Skeletal muscle tissue (tissue), 4 donors: ENCODE data around the gene WDR64. TPM values are rescaled to one million over a fixed set of nuclear protein-coding genes. Genes with fewer than 3 reads are reported as not detected.

Experiments
- H3K27ac ChIP-seq: one replicate; pipeline ENCODE4 v1.7.0; 2013; ENCODE audit warnings: mild to moderate bottlenecking, low read depth, low read length, inconsistent platforms
- H3K27me3 ChIP-seq, 3 donors: one replicate each; pipeline ENCODE4 v1.7.0; 2013; ENCODE audit warnings: low read length in 3 of 3; ENCODE audit not compliant: control insufficient read depth in 3 of 3, insufficient read depth in 3 of 3
- H3K36me3 ChIP-seq, 3 donors: one replicate each; pipeline ENCODE4 v1.7.0; 2013; ENCODE audit warnings: low read length in 3 of 3; ENCODE audit not compliant: control insufficient read depth in 3 of 3, insufficient read depth in 3 of 3
- H3K4me1 ChIP-seq, 3 donors: one replicate each; pipeline ENCODE4 v1.7.0; 2013; ENCODE audit warnings: low read length in 3 of 3, mild to moderate bottlenecking in 3 of 3; ENCODE audit not compliant: control insufficient read depth in 3 of 3, insufficient read depth in 3 of 3
- H3K4me3 ChIP-seq, 3 donors: one replicate each; pipeline ENCODE4 v1.7.0; 2013; ENCODE audit warnings: low read length in 3 of 3
- H3K9ac ChIP-seq, 3 donors: one replicate each; pipeline ENCODE4 v1.7.0; 2013; ENCODE audit warnings: low read length in 3 of 3, mild to moderate bottlenecking in 3 of 3, moderate library complexity in 2 of 3, low read depth in 1 of 3
- H3K9me3 ChIP-seq, 3 donors: one replicate each; pipeline ENCODE4 v1.7.0; 2013; ENCODE audit warnings: low read length in 3 of 3; ENCODE audit not compliant: control insufficient read depth in 3 of 3
- total RNA-seq: library from RNA; depleted of rRNA; stranded (reverse); fragments of >200 nt; gene quantifications from one replicate; pipeline ENCODE4 v1.2.3, GENCODE V29; 2014
- donor health status: Osteomylitis.

The WDR64 gene
- total RNA-seq, 1 donor from 2014 or later = not detected

- H3K36me3 ChIP-seq = no peaks in the 10 kb centered on the region
- H3K9me3 ChIP-seq = no peaks in the 10 kb centered on the region
- H3K9ac ChIP-seq = no peak overlapping the region
- no peak overlapping the region for H3K4me3 ChIP-seq
- H3K27me3 ChIP-seq = no peaks in the 10 kb centered on the region
- H3K27ac ChIP-seq = no peak overlapping the region
- H3K4me1 ChIP-seq = no peaks in the 10 kb centered on the region
Measured at GRCh38 chr1:241630476-241630875, 21.6 kb upstream of the WDR64 start.

- Histone ChIP-seq H3K36me3 (no peaks in the 10 kb centered on the region), H3K4me3 (no peak overlapping the region), H3K27ac (no peak overlapping the region), H3K9ac (no peak overlapping the region), H3K4me1 (no peaks in the 10 kb centered on the region), H3K27me3 (no peaks in the 10 kb centered on the region), H3K9me3 (no peaks in the 10 kb centered on the region)
Measured at GRCh38 chr1:241630899-241631298, 21.2 kb upstream of the WDR64 start.

- no peak overlapping the region for H3K9ac ChIP-seq
- no peaks in the 10 kb centered on the region for H3K36me3 ChIP-seq
- no peaks in the 10 kb centered on the region for H3K9me3 ChIP-seq
- no peaks in the 10 kb centered on the region for H3K4me1 ChIP-seq
- no peak overlapping the region for H3K27ac ChIP-seq
- H3K4me3 ChIP-seq = no peak overlapping the region
- H3K27me3 ChIP-seq = no peaks in the 10 kb centered on the region
Measured at GRCh38 chr1:241631674-241632073, 20.4 kb upstream of the WDR64 start.

- Histone ChIP-seq H3K36me3 (no peaks in the 10 kb centered on the region), H3K9ac (no peak overlapping the region), H3K27ac (no peak overlapping the region), H3K4me1 (no peaks in the 10 kb centered on the region), H3K4me3 (no peak overlapping the region), H3K9me3 (no peaks in the 10 kb centered on the region), H3K27me3 (no peaks in the 10 kb centered on the region)
Measured at GRCh38 chr1:241632987-241633386, 19.1 kb upstream of the WDR64 start.

GRCh38 chr1:241635556-241636152 is 16.4 kb upstream of the WDR64 start:
- no peak overlapping the region for H3K4me3 ChIP-seq
- H3K27me3 ChIP-seq = no peaks in the 10 kb centered on the region
- peaks cover 2 to 11% (median 5%) of the 10 kb centered on the region in 3 donors for H3K4me1 ChIP-seq
- H3K27ac ChIP-seq = no peak overlapping the region
- H3K9ac ChIP-seq = no peak overlapping the region
- no peaks in the 10 kb centered on the region for H3K9me3 ChIP-seq
- H3K36me3 ChIP-seq = no peaks in the 10 kb centered on the region

- H3K4me1 ChIP-seq = peaks cover 4 to 15% (median 6%) of the 10 kb centered on the region in 3 donors
- H3K9me3 ChIP-seq = no peaks in the 10 kb centered on the region
- no peak overlapping the region for H3K9ac ChIP-seq
- no peak overlapping the region for H3K4me3 ChIP-seq
- H3K36me3 ChIP-seq = no peaks in the 10 kb centered on the region
- H3K27me3 ChIP-seq = no peaks in the 10 kb centered on the region
- H3K27ac ChIP-seq = no peak overlapping the region
Measured at GRCh38 chr1:241636291-241636690, 15.8 kb upstream of the WDR64 start.

- Histone ChIP-seq H3K27me3 (no peaks in the 10 kb centered on the region), H3K36me3 (no peaks in the 10 kb centered on the region), H3K9me3 (no peaks in the 10 kb centered on the region), H3K9ac (no peak overlapping the region), H3K4me3 (no peak overlapping the region), H3K4me1 (peaks cover 4 to 15% (median 6%) of the 10 kb centered on the region in 3 donors), H3K27ac (no peak overlapping the region)
Measured at GRCh38 chr1:241637046-241637590, 15.0 kb upstream of the WDR64 start.

GRCh38 chr1:241637604-241638003 is 14.5 kb upstream of the WDR64 start:
- Histone ChIP-seq H3K4me3 (no peak overlapping the region), H3K9ac (no peak overlapping the region), H3K4me1 (peaks cover 4 to 15% (median 6%) of the 10 kb centered on the region in 3 donors), H3K36me3 (no peaks in the 10 kb centered on the region), H3K9me3 (no peaks in the 10 kb centered on the region), H3K27ac (no peak overlapping the region), H3K27me3 (no peaks in the 10 kb centered on the region)

- Histone ChIP-seq H3K27ac (no peak overlapping the region), H3K4me3 (no peak overlapping the region), H3K27me3 (no peaks in the 10 kb centered on the region), H3K4me1 (peaks cover 4 to 15% (median 6%) of the 10 kb centered on the region in 3 donors), H3K9me3 (no peaks in the 10 kb centered on the region), H3K9ac (no peak overlapping the region), H3K36me3 (no peaks in the 10 kb centered on the region)
Measured at GRCh38 chr1:241638099-241638682, 13.9 kb upstream of the WDR64 start.

- Histone ChIP-seq H3K9me3 (no peaks in the 10 kb centered on the region), H3K9ac (peak overlapping the region; percentile 8 to 65 (median 55)), H3K27me3 (no peaks in the 10 kb centered on the region), H3K27ac (no peak overlapping the region), H3K4me3 (peak overlapping the region; percentile 95 to 99 (median 98)), H3K36me3 (no peaks in the 10 kb centered on the region), H3K4me1 (peaks cover 4 to 15% (median 6%) of the 10 kb centered on the region in 3 donors)
Measured at GRCh38 chr1:241638909-241639622, 13.0 kb upstream of the WDR64 start.
